ENCODE results near the gene AAMDC.
A peak's percentile ranks its signal among the peaks of the same experiment; 100 is the strongest.

Gene AAMDC

DNA sequence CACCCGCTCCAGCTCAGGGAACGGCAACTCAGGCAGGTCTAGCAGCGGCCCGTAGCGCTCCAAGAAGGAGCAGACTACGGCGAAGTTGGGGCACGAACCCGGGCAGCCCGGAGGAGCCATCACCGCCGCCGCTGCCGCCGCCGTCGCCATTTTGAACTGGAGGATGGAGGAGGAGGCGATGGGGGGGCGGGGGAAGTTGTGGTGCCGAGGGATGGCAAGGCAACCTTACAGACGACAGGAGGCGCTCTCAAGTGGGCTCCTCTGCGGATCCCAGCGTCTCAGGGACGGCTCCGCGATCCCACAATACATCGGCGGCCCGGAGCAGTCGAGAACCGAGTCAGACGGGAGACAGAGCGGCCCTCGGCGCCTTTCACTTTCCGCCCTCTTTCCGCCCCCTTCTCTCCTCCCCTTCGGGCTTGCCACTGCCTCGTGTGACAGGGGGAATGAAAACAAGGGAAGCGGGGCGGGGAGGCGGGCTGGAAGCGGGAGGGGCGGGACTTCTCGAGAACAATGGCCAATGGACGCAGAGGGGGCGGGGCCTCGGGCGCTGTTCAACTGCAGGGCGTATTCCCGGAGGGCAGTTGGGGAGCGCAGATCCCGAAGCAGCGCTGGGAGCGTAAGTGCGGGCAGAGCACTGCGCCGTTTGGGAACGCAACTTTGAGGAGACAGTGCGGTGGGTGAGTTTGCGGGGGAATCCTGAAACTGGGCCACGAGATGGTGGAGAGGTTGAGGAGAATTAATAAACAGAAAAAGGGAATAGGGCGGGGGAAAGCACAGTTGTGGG lies at the start of gene AAMDC, which contains the start of gene RSF1:
Gene AAMDC (plus strand): TSS at position 580 of the 784 bp plus-strand sequence. CDS start 21,353 bp downstream, outside the sequence.
Gene RSF1 (minus strand): TSS at position 158 of the 784 bp plus-strand sequence. CDS start 8 bp downstream, at position 150.
- peak; percentile 99 for DNase-seq

DNA sequence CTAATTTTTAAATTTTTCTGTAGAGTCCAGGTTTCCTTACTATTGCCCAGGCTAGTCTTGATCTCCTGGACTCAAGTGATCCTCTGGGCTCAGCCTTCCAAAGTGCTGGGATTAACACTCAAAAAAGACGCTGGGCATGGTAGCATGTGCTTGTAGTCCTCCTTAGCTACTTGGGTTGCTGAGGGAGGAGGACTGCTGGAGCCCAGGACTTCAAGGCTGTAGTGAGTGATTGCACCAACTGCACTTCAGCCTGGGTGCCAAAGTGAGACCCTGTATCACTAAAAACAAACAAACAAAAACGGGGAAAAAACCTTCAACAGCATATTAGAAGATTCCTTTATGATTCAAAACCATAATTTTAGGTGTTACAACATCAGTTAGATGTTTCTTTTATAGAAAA lies 45.0 kb upstream of the AAMDC start:
- DNase-seq, result no peak

DNA sequence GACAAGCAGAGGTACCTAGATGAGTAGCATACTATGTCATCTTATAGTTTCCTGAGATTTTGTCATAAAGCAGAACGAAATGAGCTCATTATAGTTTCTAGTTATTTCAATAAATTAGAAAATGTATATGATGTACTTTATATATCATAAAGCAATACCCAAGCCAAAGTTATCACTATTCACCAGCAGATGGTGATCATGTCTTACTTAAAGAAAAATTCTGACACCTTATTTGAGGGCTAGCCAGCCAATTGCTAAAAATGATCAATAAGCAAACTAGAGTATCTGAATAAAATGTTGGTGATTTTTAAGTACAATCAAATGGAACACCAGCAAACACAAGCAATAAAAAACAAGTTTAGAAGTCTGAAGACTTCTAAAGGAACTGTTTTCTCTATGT lies 44.5 kb upstream of the AAMDC start:
- no peak for DNase-seq

DNA sequence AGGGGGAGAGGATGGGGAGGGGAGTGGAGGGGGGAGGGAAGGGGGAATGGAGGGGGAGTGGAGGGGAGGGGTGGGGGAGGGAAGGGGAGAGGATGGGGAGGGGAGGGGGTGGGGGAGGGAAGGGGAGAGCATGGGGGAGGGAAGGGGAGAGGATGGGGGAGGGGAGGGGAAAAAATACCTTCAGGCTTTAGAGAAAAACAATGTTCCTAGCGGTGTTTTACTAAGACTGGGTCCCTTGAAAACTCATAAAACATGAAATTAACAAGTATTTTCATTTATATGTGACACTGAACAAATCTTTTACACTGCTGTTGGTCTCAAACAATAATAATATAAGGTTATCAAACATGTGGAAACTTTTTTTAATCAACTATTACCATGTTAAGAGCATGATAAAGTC lies 42.8 kb upstream of the AAMDC start:
- no peak for DNase-seq

DNA sequence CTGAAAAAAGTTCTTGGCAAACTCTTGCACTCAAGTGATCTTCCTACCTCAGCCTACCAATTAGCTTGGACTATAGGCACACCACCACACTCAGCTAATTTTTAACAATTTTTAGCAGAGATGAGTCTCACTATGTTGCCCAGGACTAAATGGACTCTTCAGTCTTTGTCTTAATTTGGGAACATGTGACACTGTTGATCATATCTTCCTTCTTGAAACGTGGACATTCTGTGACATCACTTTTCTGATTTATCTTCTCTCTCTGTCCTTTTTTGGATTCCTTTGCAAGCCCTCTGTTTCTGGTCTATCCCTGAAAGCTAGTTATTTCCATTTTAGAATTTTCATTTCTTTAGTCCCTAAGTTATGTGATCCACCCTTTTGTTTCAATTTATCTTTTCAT lies 42.4 kb upstream of the AAMDC start:
- no peak for DNase-seq

DNA sequence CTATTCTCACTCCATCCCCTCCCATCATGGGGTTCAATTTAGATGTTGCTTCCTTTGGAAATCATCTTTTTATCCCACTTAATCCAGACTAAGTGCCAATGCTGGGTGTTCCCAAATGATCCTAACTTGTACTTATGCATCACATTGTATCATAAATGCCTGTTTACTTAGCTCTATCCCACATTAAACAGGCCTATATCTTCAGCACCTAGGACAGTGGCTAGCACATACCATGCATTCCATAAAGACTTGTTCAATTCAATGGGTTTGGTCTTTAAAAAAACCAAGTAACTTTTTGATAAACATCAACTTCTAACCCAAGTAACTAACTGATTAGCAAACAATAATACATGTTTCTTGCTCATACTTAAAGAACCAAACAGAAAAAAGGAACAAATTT lies 41.0 kb upstream of the AAMDC start:
- DNase-seq, result no peak

DNA sequence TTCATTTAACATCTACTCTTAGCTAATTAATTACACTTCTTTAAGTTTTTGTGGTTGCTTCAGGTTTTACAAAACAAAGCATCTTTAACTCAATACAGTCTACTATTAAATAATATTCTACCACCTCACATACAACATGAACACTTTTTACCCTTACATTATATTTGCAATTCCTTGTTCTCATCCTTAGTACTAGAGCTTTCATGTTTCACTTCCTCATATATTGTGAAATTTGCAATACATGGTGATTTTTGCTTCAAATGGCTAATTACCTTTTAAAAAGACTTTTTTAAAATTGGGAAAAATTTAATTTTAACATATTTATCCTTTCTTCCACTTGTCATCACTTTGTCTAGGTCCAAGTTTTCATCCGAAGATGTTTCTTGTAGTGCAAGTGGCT lies 37.9 kb upstream of the AAMDC start:
- no peak for DNase-seq

DNA sequence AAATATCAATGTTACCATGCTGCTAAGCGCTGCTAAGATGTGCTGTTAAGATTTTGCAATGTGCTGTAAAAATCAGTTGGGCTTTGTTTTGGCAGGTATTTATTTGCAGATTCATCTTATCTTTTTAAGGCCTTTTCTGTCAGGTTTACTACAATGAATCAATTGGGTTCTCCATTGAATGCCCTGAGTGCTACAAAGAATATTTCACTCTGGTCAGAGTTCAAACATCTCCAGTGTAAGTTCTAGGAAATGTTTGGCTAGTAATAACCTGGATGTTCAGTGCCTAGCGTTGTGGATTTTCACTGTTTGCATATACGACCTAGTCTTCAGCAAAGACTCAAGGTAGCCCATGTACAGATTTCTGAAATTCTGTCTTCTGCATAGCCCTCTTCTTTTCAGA lies 36.4 kb upstream of the AAMDC start:
- DNase-seq, result no peak

DNA sequence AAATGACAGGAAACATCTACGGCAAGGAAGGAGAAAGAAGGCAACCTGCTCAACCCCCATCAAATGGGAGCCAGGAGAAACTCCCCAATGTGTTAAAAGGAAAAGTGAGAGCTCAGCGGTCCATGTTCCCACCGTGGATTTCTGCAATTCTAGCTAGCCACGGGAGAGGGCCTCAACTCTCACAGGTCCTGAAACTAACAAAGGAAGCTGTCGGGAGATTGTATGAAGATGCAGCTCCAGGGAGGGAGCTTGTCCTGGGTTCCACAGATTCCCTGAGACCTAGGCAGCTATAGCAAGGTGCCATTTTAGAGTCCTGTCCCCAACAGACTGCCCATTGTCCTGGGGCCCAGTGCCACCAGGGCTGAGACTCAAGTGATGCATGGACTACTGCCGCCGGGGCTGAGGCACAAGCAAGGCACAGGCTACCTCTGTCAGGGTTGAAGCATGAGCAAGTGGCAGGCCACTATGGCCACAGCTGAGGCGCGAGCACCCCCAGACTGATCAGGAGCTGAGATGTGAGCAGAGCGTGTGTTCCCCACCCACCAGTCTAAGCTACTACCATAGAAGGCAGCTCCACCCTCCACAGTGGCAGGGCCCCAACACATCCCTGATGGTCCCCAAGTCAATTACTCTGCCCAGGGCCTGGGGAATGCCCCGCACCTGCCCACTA lies 31.7 kb upstream of the AAMDC start:
- DNase-seq, result no peak

DNA sequence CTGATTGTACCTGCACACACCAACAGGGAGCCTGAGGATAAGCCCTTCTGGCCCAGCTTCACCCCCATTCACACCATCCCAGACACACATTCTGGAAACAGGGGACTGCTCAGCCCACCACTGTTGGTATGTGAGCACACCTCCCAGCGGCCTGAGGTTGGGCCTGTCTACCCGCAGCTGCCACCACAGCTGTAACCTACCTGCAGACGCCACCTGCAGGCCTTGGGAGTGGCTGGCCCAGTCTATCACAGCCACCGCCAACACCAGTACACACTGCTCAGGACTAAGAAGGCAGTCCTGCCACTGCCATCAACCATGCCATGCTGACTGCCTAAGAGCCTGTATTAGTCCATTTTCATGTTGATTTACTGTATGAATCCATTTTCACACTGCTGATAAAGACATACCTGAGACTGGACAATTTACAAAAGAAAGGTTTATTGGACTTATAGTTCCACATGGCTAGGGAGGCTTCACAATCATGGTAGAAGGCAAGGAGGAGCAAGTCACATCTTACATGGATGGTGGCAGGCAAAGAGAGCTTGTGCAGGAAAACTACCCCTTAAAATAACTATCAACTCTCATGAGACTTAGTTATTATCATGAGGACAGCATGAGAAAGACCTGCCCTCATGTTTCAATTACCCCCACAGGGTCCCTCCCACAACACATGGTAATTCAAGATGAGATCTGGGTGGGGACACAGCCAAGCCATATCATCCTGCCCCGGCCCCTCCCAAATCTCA lies 31.0 kb upstream of the AAMDC start:
- no peak for DNase-seq

DNA sequence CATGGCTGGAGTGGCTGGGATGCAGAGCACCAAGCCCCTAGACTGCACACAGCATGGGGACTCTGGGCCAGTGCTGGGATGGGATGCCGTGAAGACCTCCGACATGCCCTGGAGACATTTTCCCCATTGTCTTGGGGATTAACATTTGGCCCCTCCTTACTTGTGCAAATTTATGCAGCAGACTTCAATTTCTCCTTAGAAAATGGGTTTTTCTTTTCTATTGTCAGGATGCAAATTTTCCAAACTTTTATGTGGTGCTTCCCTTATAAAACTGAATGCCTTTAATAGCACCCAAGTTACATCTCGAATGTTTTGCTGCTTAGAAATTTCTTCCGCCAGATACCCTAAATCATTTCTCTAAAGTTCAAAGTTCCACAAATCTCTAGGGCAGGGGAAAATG lies 29.6 kb upstream of the AAMDC start:
- DNase-seq, result no peak

DNA sequence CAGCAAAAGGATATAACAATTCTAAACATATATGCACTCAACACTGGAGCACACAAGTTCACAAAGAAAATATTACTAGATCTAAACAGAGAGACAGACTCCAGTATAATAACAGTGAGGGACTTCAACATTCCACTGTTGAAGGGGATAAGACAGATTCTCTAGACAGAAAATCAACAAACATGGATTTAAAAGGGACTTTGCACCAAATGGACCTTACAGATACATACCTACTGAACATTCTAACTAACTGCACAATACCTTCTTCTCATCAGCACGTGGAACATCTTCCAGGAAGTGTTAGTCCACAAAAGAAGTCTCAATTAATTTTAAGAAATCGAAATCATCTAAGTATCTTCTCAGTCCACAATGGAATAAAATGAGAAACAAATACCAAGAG lies 27.0 kb upstream of the AAMDC start:
- DNase-seq, result no peak

DNA sequence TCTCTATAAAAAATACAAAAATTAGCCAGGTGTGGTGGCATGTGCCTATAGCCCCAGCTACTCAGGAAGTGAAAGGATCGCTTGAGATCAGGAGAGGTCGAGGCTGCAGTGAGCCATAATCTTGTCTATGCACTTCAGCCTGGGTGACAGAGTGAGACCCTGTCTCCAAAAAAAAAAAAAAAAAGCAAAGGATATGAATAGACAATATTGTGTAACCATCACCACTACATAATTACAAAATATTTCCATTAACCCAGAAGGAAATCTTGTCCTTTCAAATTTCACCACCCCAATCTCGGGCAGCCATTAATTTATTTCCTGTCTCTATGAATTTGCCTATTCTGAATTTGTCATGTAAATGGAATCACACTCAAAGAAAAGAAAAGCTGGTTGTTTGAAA lies 21.6 kb upstream of the AAMDC start:
- DNase-seq, result no peak

DNA sequence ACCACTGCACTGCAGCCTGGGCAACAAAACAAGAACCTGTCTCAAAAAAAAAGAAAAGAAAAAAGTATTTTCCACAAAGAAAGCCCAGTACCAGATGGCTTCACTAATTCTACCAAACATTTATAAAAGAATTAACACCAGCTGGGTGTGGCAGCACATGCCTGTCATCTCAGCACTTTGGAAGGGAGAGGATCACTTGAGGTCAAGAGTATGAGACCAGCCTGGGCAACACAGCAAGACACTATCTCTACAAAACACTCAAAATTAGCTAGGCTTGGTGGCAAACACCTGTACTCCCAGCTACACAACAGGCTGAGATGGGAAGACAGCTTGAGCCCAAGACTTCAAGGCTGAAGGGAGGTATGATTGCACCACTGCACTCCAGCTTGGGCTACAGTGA lies 20.5 kb upstream of the AAMDC start:
- no peak for DNase-seq

DNA sequence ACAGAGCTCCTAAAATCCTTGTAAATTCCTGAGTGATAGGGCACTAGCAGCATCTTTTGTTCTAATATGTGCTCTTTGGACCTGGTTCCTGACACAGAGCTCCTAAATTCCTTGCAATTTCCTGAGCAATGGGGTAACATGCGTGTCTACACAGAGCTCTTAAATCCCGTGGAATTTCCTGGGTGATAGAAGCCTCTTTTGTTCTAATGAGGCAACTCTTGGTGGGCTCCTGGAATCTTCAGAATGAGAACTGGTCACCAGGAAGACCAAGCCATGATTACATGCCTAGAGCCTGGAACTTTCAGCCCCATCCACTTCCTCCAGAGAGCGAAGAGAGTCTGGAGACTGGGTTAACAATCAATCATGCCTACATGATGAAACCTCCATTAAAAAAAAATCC lies 19.5 kb upstream of the AAMDC start:
- no peak for DNase-seq

DNA sequence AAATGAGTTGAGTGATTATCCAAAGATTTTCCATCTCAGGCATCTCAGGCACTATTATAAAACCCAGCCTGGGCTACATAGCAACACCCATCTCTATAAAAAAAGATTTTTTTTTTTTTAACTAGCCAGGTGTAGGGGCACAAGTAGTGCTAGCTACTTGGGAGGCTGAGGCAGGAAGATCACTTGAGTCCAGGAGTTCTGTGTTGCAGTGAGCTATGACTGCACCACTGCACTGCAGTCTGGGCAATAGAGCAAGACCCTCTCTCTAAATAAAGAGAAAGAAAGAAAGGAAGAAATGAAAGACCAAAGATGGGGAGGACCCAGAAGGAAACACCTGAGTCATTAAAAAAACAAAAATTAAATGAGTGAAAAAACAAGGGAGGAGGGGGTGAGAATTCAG lies 14.5 kb upstream of the AAMDC start:
- no peak for DNase-seq

DNA sequence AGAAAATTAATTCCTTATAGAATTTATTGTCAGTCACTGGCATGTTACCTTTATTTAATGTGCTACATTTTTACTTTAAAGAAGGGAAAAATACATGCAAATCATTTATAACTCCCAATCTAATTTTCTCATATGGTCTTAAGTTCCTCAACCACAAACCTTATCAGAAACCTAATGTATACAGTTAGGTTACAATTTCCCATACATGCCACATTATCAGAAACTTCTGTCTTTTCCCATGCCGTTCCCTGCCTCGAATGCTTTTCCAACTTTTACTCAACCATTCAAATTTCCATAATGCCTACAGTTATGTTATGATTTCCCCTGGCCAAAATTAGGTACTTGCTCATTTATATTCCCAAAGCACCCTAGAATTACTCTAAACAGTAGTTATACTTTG lies 14.0 kb upstream of the AAMDC start:
- no peak for DNase-seq

DNA sequence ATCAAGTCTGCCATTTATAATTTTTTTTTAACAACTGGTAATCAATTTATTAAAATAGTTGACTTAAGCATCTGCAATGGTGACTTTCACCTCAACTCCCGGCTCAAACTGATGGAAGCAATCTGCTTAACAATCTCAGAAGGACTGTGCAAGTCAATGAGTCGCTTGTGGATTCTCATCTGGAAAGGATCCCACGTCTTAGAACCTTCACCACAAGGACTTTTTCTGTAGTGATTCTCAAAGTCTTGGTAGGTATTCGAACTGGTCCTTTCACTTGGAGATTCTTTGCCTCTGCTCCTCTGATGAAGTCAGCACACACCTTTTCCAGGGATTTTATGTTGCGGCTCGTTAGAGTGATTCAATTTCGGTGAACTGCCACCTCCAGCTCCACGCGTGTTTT lies 7.7 kb upstream of the AAMDC start:
- DNase-seq, result no peak

DNA sequence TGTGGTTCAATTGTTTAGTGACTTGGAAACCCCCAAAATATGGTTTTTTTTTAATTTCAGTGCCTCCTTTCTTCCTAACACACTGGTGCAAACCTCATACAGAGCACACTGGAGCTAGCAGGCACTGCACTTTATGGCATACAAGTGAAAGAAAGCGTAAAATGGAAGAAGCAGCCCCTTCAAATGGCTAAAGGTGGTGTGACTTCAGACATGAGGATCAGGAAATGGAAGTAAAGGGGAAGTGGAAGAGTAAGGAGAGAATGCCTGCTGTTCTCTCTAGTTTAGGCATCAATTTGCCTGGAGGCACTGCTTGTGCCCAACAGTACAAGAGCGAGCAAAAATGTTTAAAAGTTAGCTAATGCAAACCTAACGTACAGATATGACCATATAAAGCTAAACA lies 6.1 kb upstream of the AAMDC start:
- no peak for DNase-seq

DNA sequence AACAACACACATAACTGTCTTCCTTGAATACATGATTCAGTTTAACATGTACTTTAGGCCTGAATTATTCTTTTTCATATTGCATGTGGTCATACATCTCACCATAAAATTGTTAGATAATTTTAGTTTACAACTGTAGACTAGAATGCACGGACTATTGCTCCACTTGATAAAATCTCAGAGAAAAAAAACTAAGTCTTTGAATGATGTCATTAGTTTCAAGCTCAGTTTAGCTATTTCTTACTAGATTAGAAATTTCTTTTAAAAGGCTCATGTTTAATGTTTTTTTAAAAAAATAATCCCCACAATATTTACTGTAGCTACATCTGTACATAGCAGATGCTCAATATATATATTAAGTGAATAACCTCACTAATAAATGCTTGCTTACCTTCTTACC lies 5.5 kb upstream of the AAMDC start:
- DNase-seq, result no peak

DNA sequence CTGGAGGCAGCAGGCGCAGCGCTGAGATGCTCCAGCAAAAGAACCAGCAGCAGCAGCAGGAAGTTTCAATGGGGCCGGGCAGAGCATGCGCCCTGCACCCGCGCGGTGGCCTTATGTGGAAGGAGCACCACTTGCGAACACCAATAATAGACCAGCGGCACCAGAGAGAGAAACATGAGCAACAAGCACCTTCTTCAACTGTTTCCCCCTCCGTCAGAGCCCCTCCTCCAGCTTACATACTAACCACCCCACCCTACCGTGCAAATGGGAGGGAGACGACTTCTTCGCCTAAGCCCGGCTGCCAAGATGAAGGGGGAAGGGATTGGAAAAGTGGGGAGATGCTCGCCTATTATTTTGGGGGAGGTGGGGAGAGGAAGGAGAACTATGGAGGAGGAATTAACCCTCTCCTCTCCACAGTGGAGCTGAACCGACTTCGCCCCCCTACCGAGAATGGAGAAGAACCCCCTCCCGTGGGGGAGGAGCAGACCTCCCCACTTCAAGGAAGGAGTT lies 1.5 kb upstream of the AAMDC start:
- DNase-seq, result peak; percentile 89

DNA sequence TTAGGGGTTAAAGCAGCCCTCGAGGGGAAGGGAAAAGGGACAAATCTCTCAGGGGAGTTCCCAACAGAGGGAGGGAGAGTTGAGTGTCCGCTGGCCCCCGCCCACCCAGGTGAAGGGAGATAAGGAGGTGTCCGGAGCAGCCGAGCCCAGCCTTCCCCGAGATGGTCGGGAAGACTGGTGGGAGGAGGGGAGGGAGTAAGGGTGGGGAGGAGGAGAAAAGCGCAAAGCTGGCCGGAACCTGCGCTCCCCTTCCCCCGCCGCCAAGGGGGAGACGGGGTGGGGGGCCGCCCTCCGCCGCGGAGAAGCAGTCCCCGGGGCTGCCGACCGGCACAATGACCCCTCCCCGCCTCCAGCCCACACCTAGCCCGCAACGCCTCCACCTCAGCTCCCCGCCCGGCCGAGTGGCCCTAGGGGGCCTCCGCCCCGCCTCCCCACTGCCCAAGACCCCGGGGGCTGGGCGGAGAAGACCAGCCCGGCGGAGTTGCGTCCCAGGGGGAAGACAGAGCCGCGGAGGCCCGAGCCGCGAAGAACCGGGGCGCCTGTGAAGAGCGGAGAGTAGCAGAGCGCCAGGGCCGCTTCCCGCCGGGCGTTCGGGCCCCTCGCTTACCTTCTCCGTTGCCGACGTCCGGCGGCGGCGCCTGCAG lies 901 bp upstream of the AAMDC start:
- DNase-seq, result peak; percentile 36

DNA sequence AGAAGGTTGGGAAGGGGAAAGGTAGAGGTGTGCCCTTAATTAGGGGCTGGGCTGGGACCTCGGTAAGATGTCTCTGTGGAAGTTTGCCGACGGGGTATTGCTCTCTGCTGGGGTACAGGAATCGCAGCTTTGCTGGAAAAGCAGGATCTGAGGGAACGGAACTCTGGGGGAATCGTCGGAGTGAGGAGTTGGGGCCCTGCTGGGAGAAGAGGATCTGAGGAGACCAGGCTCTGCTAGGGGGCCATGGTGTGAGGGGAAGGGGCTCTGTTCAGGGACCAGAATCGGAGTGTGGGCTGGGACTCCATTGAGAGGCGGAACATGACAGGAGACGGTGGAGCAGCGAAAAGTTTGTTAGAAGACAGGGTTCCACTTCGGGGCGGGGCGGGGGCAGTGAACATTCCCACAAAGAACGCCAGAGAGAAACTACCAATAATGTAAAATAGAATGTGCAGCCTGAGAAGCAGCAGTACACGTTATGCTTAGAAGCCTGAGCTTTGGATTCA lies 456 bp downstream of the AAMDC start:
- DNase-seq, result peak; percentile 27
